Nephron progenitor cell (in vitro differentiated cells): Measurements from ENCODE around the gene BEAN1.

Experiments
- DNase-seq: peaks from one replicate; pipeline ENCODE4 v3.0.0; 2021
- H3K27ac Mint-ChIP-seq: 2 replicates; pipeline ENCODE4 v1.8.0; 2021; ENCODE audit warnings: mild to moderate bottlenecking, moderate library complexity, mixed read lengths
- H3K27me3 Mint-ChIP-seq: 2 replicates; pipeline ENCODE4 v1.8.0; 2021; ENCODE audit warnings: mild to moderate bottlenecking, low read depth, mixed read lengths; ENCODE audit not compliant: poor library complexity
- H3K36me3 Mint-ChIP-seq: 2 replicates; pipeline ENCODE4 v1.8.0; 2021; ENCODE audit warnings: low read depth, mixed read lengths
- H3K4me1 Mint-ChIP-seq: 2 replicates; pipeline ENCODE4 v1.8.0; 2021; ENCODE audit warnings: mixed read lengths
- H3K4me3 Mint-ChIP-seq: 2 replicates; pipeline ENCODE4 v1.8.0; 2021; ENCODE audit warnings: mild to moderate bottlenecking, moderate library complexity, mixed read lengths
- H3K9me3 Mint-ChIP-seq: 2 replicates; pipeline ENCODE4 v1.8.0; 2021; ENCODE audit warnings: mild to moderate bottlenecking, moderate library complexity, mixed read lengths
- TF ChIP-seq, protein P1 (sequence below): fragments of 200-600 bp; sonication (generic); IDR thresholded peaks from 2 replicates; pipeline ENCODE4 v1.5.0; 2021; ENCODE audit warnings: antibody characterized with exemption

Gene BEAN1

DNA sequence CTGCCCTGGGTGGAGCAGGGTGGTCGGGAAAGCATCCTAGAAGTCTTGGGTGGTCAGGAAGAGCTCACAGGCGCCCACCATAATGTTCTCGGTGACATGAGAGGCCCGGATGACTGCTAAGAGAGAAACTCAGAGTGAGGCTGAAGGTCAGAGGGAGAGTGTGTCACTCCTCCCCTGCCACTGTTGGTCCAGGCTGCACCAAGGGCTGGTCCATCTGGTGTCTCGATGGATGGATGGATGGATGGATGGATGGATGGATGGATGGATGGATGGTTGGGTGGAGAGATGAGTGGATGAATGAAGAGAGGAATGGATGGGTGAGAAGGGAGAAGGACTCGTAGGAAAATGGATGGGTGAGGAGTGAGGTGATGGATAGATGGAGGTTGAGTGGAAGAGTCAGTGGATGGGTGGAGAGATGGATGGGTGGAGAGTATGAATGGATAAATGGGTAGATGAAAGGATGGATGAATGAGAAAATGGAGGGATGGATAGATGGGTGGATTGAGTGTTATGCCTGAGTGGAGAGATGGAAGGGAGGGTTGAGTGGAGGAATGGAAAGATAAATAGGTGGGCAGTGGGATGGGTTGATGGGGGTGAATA, 43.0 kb downstream of the BEAN1 start:
- H3K27ac Mint-ChIP-seq, result no peak overlapping the region
- TF ChIP-seq, protein P1, sequence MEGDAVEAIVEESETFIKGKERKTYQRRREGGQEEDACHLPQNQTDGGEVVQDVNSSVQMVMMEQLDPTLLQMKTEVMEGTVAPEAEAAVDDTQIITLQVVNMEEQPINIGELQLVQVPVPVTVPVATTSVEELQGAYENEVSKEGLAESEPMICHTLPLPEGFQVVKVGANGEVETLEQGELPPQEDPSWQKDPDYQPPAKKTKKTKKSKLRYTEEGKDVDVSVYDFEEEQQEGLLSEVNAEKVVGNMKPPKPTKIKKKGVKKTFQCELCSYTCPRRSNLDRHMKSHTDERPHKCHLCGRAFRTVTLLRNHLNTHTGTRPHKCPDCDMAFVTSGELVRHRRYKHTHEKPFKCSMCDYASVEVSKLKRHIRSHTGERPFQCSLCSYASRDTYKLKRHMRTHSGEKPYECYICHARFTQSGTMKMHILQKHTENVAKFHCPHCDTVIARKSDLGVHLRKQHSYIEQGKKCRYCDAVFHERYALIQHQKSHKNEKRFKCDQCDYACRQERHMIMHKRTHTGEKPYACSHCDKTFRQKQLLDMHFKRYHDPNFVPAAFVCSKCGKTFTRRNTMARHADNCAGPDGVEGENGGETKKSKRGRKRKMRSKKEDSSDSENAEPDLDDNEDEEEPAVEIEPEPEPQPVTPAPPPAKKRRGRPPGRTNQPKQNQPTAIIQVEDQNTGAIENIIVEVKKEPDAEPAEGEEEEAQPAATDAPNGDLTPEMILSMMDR, result no peak
- H3K9me3 Mint-ChIP-seq, result no peaks in the 10 kb centered on the region
- no peaks in the 10 kb centered on the region for H3K36me3 Mint-ChIP-seq
- no peaks in the 10 kb centered on the region for H3K4me1 Mint-ChIP-seq
- DNase-seq, result no peak
- no peak overlapping the region for H3K4me3 Mint-ChIP-seq
- peaks cover 24% of the 10 kb centered on the region for H3K27me3 Mint-ChIP-seq

DNA sequence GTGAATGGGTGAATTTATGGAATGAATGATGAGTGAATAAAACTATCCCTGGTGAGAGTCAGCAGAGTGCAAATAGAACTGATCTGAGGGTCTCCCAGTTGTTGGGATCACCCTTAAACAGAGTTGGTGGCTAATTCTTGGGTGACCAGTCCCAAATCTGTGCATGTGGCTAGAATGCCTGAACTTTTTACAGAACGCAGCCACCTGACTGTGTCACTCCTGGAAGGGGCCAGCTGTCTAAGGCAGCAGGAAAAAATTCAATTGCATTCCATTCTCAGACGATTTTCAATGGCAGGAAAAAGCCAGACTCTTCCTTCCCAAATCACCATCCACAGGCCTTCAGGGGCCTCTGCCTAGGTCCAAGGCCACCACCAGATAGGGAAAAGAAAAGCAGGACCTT, 43.5 kb downstream of the BEAN1 start:
- Mint-ChIP-seq H3K27me3 (peaks cover 27% of the 10 kb centered on the region), H3K36me3 (no peaks in the 10 kb centered on the region), H3K27ac (no peak overlapping the region), H3K9me3 (no peaks in the 10 kb centered on the region), H3K4me3 (no peak overlapping the region), H3K4me1 (no peaks in the 10 kb centered on the region)
- no peak for DNase-seq
- TF ChIP-seq, protein P1, result no peak

DNA sequence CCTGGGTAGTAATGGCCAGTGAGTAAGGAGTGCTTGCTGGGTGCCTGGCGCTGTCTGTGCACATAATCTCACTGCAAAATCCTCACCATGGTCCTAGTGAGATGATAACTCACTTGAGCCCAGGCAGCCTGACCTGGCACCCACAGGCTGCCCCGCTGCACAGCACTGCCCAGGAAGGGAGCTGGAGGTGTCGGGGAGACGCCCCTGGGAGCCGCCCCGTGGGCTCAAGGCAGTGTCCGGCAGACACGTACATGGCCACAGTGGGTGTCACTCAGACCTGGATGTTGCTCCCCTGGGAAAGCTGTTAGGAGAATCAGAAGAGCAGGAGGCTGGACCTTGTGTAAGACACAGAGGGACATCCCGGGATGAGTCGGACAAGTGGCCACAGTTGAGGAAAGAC, 44.2 kb downstream of the BEAN1 start:
- Mint-ChIP-seq H3K9me3 (no peaks in the 10 kb centered on the region), H3K27ac (no peak overlapping the region), H3K4me3 (no peak overlapping the region), H3K27me3 (peaks cover 29% of the 10 kb centered on the region), H3K36me3 (no peaks in the 10 kb centered on the region), H3K4me1 (no peaks in the 10 kb centered on the region)
- no peak for DNase-seq
- TF ChIP-seq, protein P1, result no peak

DNA sequence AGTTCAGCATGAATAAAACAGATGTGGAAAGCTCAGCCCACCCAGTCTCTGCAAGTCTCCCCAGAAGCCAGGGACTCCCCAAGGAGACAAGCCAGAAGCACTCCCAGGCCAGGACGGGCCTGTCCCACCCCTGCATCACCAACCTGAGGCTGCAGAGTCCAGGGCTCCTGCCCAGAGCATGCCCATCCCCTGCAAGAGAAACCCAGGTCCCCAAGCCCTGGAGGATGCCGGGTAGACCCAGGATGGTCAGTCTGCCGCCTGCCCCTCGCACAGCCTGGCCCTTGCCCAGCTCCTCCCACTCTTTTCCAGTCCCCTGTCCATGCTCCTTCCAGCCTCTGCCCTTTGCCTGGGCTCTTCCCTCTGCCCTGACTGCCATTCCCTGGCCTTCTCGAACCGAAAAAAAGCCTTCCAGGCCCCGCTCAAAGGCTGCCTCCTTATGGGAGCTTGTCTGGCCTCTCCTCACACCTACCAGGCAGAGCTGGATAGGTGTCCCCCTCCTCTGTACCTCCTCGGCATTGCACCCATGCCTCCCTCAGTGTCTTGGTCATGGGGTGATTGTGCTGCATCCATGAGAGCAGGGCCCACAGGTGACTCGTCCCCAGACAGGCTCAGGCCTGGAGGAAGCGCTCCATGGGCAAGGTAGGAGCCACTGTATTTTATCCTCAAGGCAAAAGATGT, 44.8 kb downstream of the BEAN1 start:
- no peak overlapping the region for H3K27ac Mint-ChIP-seq
- no peak for DNase-seq
- H3K36me3 Mint-ChIP-seq, result no peaks in the 10 kb centered on the region
- H3K27me3 Mint-ChIP-seq, result peaks cover 26% of the 10 kb centered on the region
- H3K4me1 Mint-ChIP-seq, result no peaks in the 10 kb centered on the region
- TF ChIP-seq, protein P1, result no peak
- no peaks in the 10 kb centered on the region for H3K9me3 Mint-ChIP-seq
- no peak overlapping the region for H3K4me3 Mint-ChIP-seq

DNA sequence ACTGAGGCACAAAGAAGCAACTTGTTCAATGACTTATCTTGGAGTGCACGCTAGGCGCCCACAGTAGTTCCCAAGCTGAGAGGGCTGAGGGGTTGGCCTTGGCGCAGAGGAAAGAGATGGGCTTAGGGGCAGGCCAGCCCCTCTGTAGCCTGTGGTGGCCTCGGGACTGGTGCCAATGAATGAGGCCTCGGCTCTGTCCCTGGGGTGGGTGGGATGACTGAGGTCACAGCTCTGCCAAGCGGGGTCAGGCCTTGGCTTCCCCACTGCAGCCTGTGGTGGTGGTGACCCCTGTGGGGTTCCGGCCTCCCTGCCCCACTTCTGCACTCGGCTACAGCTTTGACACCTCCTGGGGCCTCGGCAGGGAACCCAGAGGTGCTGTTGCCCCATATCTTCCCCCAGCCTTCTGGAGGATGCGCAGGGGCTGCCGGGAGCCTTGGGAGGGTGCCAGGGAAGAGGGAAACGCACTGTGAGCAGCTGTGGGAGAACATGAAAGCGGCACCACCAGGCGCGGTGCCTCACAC, 46.0 kb downstream of the BEAN1 start:
- Mint-ChIP-seq H3K9me3 (no peaks in the 10 kb centered on the region), H3K36me3 (no peaks in the 10 kb centered on the region), H3K27me3 (peaks cover 23% of the 10 kb centered on the region), H3K4me3 (no peak overlapping the region), H3K27ac (no peak overlapping the region), H3K4me1 (no peaks in the 10 kb centered on the region)
- TF ChIP-seq, protein P1, result no peak
- no peak for DNase-seq
